ENCODE results near the gene TBC1D22A.

DNA sequence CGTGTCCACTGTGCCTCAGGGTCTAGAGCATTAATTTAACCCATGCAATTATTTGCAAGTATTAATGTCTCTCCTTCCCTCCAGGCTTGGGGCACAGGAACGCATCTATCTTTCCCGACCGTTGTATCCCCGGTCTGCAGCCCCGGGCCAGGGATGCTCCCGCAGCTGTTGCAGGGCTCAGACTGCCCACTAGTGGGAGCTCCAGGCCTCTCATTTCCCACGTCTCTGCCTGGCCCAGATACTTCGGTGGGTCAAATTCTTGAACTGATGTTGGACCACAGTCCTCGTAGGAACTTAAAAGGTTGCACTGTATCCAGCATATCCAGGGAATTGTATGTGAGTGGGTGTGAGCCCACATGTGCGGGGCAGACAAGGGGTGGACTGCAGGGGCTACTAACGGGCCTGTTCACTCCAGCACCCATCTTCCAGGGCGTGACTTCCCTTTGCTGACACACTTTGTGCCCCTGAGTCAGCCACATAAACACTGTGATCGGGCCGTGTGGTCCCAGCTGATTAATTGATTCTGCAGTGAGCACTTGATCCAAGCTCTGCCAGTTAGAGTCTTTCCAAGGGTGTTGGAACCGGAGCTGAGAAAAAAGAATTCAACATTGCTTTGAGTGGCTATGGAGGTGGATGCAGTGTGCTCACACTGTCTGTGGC lies 451.3 kb downstream of the TBC1D22A start:
- TF ChIP-seq, protein P1, sequence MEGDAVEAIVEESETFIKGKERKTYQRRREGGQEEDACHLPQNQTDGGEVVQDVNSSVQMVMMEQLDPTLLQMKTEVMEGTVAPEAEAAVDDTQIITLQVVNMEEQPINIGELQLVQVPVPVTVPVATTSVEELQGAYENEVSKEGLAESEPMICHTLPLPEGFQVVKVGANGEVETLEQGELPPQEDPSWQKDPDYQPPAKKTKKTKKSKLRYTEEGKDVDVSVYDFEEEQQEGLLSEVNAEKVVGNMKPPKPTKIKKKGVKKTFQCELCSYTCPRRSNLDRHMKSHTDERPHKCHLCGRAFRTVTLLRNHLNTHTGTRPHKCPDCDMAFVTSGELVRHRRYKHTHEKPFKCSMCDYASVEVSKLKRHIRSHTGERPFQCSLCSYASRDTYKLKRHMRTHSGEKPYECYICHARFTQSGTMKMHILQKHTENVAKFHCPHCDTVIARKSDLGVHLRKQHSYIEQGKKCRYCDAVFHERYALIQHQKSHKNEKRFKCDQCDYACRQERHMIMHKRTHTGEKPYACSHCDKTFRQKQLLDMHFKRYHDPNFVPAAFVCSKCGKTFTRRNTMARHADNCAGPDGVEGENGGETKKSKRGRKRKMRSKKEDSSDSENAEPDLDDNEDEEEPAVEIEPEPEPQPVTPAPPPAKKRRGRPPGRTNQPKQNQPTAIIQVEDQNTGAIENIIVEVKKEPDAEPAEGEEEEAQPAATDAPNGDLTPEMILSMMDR (IDR thresholded peaks at IDR 0.05; ENCODE audit: low read depth, low read length): peak; percentile 91
- no peak for TF ChIP-seq EZH2phosphoT487 (IDR thresholded peaks at IDR 0.05; ENCODE audit: low read depth)

All from OCI-LY3 (cell line).